Neutrophil (primary cell): ENCODE data around the gene RTP1.

ENCODE experiments used
- H3K27ac ChIP-seq: fragments of 200-600 bp; sonication (generic); 2 replicates; pipeline ENCODE4 v1.5.1; 2016; ENCODE audit warnings: mild to moderate bottlenecking, moderate library complexity
- H3K27me3 ChIP-seq: fragments of 200-600 bp; sonication (generic); 2 replicates; pipeline ENCODE4 v1.6.0; 2016; ENCODE audit warnings: mild to moderate bottlenecking
- H3K36me3 ChIP-seq: fragments of 200-600 bp; sonication (generic); 2 replicates; pipeline ENCODE4 v1.5.1; 2017
- H3K4me1 ChIP-seq, 2 experiments: fragments of 200-600 bp in 1 of 2; sonication (generic) in 1 of 2; 1 replicate in 1 of 2; 2 replicates in 1 of 2; pipeline versions ENCODE4 v1.5.1 to v1.6.1; 2013 to 2016; ENCODE audit warnings: low read depth in 1 of 2, low read length in 1 of 2, mild to moderate bottlenecking in 1 of 2, moderate library complexity in 1 of 2; ENCODE audit not compliant: control insufficient read depth in 1 of 2, insufficient read depth in 1 of 2
- H3K4me3 ChIP-seq, 2 experiments: fragments of 200-600 bp in 1 of 2; sonication (generic) in 1 of 2; 1 replicate in 1 of 2; 2 replicates in 1 of 2; pipeline ENCODE4 v1.5.1; 2013 to 2016; ENCODE audit warnings: low read depth in 1 of 2, low read length in 1 of 2, mild to moderate bottlenecking in 1 of 2, moderate library complexity in 1 of 2
- H3K9me3 ChIP-seq: fragments of 200-600 bp; sonication (generic); 2 replicates; pipeline ENCODE4 v1.5.1; 2016
- TF ChIP-seq, protein P1 (sequence below): fragments of 200-600 bp; sonication (generic); IDR thresholded peaks from 2 replicates; pipeline ENCODE4 v1.5.1; 2016; ENCODE audit warnings: antibody characterized with exemption

Gene RTP1

DNA sequence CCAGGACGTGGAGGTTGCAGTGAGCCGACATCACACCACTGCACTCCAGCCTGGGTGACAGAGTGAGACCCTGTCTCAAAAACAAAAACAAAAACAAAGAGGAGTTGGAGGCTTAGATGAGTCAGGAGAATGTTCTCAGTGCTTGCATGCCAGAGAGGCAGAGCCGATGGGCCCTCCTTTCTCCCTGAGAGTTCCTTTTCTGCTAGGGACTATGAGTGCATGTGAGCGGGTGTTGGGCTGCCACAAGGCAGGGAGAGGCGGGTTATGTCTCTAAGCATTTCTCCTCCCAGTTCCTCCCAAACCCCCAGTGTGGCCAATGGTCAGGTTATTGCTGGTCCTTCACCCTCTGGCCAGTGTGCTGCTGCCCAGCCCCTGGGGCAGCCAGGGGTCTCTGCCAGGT, 45.1 kb downstream of the RTP1 start:
- no peaks in the 10 kb centered on the region for H3K9me3 ChIP-seq
- TF ChIP-seq, protein P1, sequence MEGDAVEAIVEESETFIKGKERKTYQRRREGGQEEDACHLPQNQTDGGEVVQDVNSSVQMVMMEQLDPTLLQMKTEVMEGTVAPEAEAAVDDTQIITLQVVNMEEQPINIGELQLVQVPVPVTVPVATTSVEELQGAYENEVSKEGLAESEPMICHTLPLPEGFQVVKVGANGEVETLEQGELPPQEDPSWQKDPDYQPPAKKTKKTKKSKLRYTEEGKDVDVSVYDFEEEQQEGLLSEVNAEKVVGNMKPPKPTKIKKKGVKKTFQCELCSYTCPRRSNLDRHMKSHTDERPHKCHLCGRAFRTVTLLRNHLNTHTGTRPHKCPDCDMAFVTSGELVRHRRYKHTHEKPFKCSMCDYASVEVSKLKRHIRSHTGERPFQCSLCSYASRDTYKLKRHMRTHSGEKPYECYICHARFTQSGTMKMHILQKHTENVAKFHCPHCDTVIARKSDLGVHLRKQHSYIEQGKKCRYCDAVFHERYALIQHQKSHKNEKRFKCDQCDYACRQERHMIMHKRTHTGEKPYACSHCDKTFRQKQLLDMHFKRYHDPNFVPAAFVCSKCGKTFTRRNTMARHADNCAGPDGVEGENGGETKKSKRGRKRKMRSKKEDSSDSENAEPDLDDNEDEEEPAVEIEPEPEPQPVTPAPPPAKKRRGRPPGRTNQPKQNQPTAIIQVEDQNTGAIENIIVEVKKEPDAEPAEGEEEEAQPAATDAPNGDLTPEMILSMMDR: no peak
- H3K27me3 ChIP-seq: no peaks in the 10 kb centered on the region
- no peak overlapping the region for H3K27ac ChIP-seq
- no peak overlapping the region for H3K4me3 ChIP-seq
- H3K4me1 ChIP-seq: no peaks in the 10 kb centered on the region
- no peaks in the 10 kb centered on the region for H3K36me3 ChIP-seq

DNA sequence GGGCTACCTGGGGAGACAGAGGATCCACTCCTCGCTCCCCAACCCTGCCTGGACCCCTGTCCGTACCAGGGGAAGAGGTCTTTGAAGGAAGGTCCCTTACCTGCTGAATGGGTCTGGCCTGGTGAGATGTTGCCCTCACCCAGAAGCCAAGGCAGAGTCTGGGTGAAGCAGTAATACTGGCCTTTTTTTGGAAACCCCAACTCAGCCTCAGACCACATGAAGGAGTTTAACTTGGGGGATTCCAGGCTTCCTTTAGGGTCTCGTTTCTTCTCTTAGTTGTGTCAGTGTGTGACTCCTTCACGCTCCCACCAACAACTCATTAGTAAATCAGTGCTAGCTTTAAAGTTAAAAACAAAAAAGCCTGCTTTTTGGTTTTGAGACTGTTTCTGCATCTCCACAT, 45.6 kb downstream of the RTP1 start:
- Histone ChIP-seq H3K4me1 (no peaks in the 10 kb centered on the region), H3K36me3 (no peaks in the 10 kb centered on the region), H3K27me3 (no peaks in the 10 kb centered on the region), H3K27ac (no peak overlapping the region), H3K4me3 (no peak overlapping the region), H3K9me3 (no peaks in the 10 kb centered on the region)
- TF ChIP-seq, protein P1: no peak

- H3K4me3 ChIP-seq: no peak overlapping the region
- H3K9me3 ChIP-seq: no peaks in the 10 kb centered on the region
- no peaks in the 10 kb centered on the region for H3K4me1 ChIP-seq
- no peak overlapping the region for H3K27ac ChIP-seq
- no peaks in the 10 kb centered on the region for H3K36me3 ChIP-seq
- no peaks in the 10 kb centered on the region for H3K27me3 ChIP-seq
- TF ChIP-seq, protein P1: no peak
Observed at GRCh38 chr3:187243933-187244524, 46.7 kb downstream of the RTP1 start.

- Histone ChIP-seq H3K9me3 (no peaks in the 10 kb centered on the region), H3K4me3 (no peak overlapping the region), H3K27me3 (no peaks in the 10 kb centered on the region), H3K4me1 (no peaks in the 10 kb centered on the region), H3K27ac (no peak overlapping the region), H3K36me3 (no peaks in the 10 kb centered on the region)
- TF ChIP-seq, protein P1: no peak
Observed at GRCh38 chr3:187247398-187247797, 50.1 kb downstream of the RTP1 start.
